GM19438 (cell line): ENCODE data around the gene ANKS1B.

Source experiments
- ATAC-seq: cut with Tn5 transposase; IDR thresholded peaks from one replicate; pipeline ENCODE4 v1.9.1; 2021; ENCODE audit warnings: low read depth; ENCODE audit not compliant: unreplicated experiment

The ANKS1B gene

DNA sequence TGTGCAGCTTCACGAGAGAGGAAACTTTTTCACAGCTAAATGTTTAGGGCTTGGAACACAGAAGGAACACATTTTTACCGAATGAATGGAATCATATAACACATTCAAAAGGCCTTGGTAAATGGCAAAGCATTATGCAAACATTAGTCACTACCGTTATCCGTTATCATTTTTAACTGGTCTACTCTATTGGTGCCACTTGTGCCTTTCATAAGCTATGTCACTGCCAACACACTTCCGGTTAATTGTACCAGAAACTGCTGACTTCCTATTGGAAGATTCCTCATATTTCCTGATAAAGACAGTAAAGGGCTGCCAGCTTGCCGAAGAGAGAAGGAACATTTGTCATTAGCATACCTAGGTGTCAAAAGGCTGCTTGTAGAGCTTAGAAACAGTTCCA, 1170.5 kb downstream of the ANKS1B start:
- ATAC-seq: no peak

DNA sequence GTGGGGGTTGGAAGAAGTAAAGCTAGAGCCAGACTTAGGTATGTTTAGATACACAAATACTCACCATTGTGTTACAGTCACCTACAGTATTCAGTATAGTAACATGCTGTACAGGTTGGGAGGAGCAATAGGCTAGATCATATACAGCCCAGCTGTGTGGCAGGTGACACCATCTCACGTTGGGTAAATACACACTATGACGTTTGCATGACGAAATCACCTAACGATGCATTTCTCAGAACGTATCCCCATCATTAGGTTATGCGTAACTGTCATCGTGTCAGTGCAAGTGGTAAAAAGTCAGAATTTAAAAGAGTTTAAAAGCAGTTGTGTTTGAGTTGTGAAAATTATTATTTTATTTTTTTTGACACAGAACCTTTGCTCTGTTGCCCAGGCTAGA, 1172.5 kb downstream of the ANKS1B start:
- ATAC-seq: no peak

DNA sequence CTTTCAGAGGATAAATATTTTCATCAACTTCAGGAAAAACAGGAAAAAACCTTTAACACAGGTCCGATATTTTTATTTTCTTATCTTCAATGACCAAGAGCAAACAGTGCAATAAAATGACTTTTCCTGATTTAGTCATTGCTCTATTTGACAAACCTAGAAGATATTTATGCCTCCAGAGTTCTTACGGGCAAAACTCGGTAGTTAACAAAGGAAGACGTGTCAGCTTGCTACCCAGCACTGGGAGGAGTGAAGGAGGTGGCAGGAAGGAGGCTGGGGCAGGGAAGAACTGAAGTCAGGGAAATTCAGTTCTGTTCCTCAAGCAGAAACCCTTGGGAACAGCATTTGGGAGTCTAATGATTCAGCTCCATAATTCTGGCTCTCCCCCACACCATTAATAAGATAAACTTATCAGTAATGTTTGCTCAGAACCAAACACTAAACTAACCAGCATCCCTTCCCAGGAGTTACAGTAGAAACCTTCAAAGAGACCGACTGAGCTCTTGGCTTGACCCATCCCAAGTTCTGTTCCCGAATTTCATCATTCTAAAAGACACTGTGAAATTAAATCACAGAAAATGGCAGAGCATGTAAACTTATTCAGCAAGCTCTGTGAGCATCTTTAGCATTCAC, 1176.4 kb downstream of the ANKS1B start:
- ATAC-seq: no peak

GRCh38 chr12:98807187-98807586, 1177.5 kb downstream of the ANKS1B start:
- no peak for ATAC-seq

DNA sequence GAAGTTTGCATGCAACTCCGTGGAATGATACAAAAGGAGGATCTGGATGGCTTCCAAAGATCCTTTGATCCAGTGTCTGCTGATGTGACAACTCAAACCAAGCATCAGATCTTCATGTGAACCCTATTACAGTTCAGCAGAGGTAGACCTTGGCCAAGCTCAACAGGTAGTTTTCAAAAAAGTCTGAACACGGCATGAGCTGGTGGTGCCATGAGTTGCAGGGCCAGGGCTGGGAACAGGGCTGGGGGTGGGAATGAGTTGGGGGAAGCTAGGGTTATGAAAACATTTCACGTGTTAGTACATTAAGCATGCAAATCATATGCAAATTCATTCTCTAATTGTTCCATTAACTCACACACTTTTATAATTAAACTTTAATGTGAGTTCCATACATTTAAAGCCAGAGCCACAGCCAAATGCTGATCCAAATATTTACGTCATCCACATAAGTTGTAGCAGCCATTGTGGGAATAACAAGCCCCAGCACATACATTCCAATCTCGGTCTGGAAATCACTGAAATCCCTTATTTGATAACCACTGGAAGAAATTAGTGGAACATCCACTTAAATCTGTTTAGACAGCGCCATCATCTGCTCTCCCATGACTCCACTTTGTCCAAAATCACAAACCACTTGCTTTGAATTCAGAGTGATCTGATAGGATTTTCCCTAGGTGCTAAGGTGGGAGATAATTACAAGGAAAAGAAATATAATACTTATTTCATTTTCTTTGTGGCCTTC, 1181.1 kb downstream of the ANKS1B start:
- ATAC-seq: no peak

DNA sequence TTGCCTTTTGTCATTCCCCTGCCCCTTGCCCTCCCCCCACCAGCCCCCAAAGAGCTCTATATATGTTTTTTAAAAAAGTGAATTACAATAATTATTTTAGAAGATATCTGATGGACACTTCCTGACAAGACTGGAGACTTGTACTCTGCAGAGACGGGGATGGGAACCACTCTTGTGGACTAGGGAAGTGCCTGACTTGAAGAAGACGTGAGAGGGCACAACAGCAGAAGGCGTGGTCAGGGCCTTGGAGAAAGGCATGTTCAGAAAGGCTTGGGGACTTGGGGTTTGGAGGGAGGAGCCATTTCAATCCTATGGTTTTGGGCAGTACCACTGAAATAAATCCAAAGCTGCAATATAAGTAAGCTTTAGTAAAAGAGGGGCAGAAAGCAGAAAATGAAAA, 1184.9 kb downstream of the ANKS1B start:
- ATAC-seq: no peak

GRCh38 chr12:98799146-98799810, 1185.5 kb downstream of the ANKS1B start:
- ATAC-seq: no peak

DNA sequence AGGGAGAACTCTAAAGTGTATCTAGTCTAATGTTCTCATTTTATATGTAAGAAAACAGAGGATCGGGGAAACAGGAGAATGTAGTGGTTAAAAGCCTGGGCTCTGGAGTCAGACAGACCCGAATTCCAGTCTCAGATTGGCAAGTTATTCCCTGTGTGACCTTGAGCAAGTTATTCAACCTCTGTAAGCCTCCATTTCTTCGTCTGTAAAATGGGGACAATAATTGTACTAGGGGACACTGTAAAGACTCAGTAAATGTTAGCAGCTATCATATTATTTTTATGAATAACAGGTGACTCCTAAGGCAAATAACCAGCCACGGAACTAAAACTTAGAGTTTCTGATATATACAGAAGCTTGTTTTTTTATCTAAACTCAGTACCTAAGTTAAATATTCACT, 1187.5 kb downstream of the ANKS1B start:
- no peak for ATAC-seq

DNA sequence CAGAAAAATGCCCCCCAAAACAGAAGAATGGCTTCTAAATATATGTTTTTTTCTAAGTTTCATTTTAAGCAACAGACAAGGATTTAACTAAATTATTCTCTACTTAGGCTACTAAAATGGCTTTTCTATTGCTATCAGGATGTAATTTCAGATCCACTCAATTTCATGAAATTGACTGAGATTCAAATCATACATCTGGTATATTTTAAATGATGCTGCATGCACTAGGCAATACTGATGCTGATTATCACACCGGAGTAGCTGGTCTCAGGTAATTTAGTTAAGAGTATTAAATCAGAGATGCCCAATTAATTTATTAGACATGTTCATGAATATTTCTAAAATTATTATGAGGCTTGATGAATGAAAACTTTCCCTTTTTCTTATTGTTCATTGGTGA, 1188.0 kb downstream of the ANKS1B start:
- ATAC-seq: no peak

DNA sequence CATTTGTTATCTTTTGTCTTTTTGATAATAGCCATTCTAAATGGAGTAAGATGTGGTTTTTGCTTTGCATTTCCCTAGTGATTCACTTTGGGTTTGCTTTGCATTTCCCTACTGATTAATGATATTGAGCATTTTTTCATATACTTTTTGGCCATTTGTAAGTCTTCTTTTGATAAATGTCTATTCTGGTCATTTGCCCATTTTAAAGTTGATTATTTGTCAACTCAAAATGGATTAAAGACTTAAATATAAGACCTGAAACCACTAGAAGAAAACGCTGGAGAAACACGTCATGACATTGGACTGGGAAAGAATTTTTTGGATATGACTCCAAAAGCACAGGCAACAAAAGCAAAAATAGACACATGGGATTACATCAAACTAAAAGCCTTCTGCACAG, 1191.6 kb downstream of the ANKS1B start:
- ATAC-seq: no peak

DNA sequence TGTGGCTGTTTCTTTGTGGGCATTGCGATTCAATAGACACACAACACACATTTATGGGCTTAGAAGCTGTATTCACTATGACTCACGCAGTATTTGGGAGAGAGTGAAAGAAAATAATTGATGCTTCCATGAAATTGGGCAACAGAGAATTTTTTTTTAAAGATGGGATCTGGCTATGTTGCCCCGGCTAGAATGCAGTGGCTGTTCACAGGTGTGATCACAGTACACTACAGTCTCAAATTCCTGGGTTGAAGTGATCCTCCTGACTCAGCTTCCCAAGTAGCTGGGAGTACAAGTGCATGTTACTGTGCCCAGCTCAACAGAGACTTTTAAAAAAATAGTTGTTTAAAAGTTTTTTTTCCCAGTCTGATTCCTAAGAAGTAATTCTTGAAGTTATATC, 1193.3 kb downstream of the ANKS1B start:
- no peak for ATAC-seq

- ATAC-seq: no peak
These were observed 1196.3 kb downstream of the ANKS1B start for GRCh38 chr12:98788396-98788795.

DNA sequence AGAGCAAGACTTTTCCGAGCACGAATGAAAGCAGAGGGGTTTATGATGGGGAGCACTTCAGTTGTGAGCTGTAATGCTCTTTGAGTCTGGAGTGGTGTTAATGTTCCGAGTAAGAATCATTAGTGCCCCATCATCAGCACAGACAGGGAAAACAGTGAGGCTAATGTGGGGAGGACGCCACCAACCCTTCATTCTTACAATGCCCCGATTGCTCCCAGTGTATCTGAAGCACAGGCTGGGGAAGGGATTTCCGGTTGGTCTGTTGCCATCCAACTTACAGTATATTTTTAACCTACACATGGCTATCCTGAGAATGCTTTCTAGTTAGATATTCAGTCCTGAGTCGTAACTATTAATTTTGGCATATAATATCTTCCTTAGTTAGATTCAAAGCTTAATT, 1198.1 kb downstream of the ANKS1B start:
- ATAC-seq: no peak

- ATAC-seq: no peak
These were observed 1201.3 kb downstream of the ANKS1B start for GRCh38 chr12:98783420-98783819.

DNA sequence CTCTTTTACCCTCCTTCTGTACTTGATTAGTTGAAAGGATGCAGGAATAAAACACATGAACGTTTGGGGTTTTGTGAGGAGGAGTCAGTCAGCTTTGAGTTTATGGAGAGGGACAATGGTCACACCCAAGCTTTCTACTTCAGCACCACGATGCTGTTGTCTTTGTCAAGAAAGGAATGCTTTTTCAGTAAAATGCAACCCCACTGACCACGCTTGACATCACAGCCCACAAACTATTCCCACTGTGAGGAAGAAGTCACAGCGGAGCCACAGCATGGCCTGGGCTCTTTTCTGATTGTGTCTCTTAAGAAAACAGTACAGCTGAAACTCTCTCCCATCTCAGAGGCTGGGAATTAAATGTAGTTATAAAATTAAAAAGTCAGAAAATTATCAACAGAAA, 1204.5 kb downstream of the ANKS1B start:
- ATAC-seq: no peak

GRCh38 chr12:98772818-98773217, 1211.9 kb downstream of the ANKS1B start:
- no peak for ATAC-seq

DNA sequence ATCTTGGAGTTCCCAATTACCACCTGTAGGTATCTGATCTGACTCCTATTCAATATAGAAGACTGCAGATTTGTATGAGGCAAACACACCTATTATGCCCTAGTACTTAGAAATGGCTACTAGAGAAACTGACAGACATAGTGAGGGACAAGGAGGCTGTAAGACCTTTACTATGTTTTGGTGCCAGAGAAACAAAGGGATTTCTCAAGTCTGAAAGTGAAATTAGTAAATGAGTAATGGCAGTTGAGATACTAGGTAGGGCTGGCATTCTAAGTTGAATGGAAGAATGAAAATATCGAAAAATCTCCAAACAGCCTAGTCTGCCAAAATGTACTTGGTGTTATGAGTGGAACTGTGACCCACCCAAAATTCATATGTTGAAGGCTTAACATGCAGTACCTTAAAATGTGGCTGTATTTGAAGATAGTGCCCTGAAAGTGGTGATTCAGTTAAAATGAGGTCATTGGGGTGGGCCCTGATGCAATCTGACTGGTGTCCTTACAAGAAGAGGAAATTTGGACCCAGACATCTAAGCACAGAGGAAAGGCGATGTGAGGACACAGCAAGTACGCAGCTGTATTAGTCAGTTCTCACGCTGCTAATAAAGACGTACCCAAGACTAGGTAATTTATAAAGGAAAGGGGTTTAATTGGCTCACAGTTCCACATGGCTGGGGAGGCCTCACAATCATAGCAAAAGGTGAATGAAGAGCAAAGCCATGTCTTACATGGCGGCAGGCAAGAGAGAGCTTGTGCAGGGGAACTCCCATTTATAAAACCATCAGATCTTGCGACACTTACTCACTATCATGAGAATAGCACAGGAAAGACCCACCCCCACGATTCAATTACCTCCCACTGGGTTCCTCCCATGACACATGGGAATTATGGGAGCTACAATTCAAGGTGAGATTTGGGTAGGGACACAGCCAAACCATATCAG, 1212.7 kb downstream of the ANKS1B start:
- ATAC-seq: no peak

- ATAC-seq: no peak
These were observed 1214.5 kb downstream of the ANKS1B start for GRCh38 chr12:98770230-98770629.

DNA sequence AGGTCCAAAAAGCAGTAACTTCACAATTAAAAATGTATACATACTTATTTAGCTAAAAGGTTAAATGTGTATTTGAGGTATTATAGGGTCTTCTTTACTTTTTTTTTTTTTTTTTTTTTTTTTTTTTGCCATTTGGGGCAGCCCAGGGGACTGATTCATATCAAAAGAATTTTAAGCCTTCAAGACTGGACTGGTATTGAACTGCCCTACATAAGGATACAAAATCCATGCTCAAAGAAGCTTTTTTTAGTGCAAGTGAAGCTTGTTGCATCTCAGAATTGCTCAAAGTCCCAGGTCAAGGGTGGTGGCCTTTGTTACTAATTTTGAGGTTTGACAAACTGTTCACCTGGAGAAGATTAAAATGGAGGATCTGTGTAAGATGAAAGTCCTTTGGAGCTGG, 1215.7 kb downstream of the ANKS1B start:
- no peak for ATAC-seq

- ATAC-seq: no peak
These were observed 1217.5 kb downstream of the ANKS1B start for GRCh38 chr12:98767248-98767647.

- no peak for ATAC-seq
These were observed 1221.1 kb downstream of the ANKS1B start for GRCh38 chr12:98763656-98764055.
